WTC11 (cell line): Measurements from ENCODE around the gene FAM20C. TPM values are rescaled to one million over a fixed set of nuclear protein-coding genes. Genes with fewer than 3 reads are reported as not detected.

ENCODE experiments used
- ATAC-seq: fragments of 200-7000 bp; cut with Tn5 transposase; 2 replicates; pipeline ENCODE4 v1.10.0; 2021; ENCODE audit warnings: mild to moderate bottlenecking, moderate library complexity
- CTCF ChIA-PET: fragments of 300-600 bp; sonication (Branson Sonifier 250); formaldehyde crosslinking; loops from one replicate; lab custom pipeline; 2021; ENCODE audit warnings: antibody characterized with exemption; lab: Charles Lee
- POLR2A ChIA-PET: fragments of 350-600 bp; sonication (Branson Sonifier 250); formaldehyde crosslinking; loops from one replicate; lab custom pipeline; 2021; ENCODE audit warnings: antibody characterized with exemption; lab: Charles Lee
- DNase-seq: peaks from one replicate; pipeline ENCODE4 v3.0.0; 2021; ENCODE audit warnings: low spot score
- H3K27ac Mint-ChIP-seq: 2 replicates; pipeline ENCODE4 v1.8.0; 2021; ENCODE audit warnings: mixed read lengths
- H3K27me3 Mint-ChIP-seq: 2 replicates; pipeline ENCODE4 v1.8.0; 2021; ENCODE audit warnings: low read depth, mild to moderate bottlenecking, moderate library complexity, mixed read lengths
- H3K36me3 Mint-ChIP-seq: 2 replicates; pipeline ENCODE4 v1.8.0; 2021; ENCODE audit warnings: mixed read lengths
- H3K4me1 Mint-ChIP-seq: 2 replicates; pipeline ENCODE4 v1.8.0; 2022; ENCODE audit warnings: mixed read lengths
- H3K4me3 Mint-ChIP-seq: 2 replicates; pipeline ENCODE4 v1.8.0; 2021; ENCODE audit warnings: mild to moderate bottlenecking, moderate library complexity, mixed read lengths
- H3K9me3 Mint-ChIP-seq: 2 replicates; pipeline ENCODE4 v1.8.0; 2021; ENCODE audit warnings: mixed read lengths
- AFF4 ChIP-seq: sonication (generic); formaldehyde crosslinking; IDR thresholded peaks from 2 replicates; pipeline ENCODE4 v1.8.1; 2023; ENCODE audit warnings: mild to moderate bottlenecking, missing genetic modification reagents, borderline replicate concordance
- CREB1 ChIP-seq: sonication (generic); formaldehyde crosslinking; IDR thresholded peaks from 2 replicates; pipeline ENCODE4 v1.8.0; 2023; ENCODE audit warnings: mild to moderate bottlenecking, missing genetic modification reagents
- ELF4 ChIP-seq: sonication (generic); formaldehyde crosslinking; IDR thresholded peaks from 2 replicates; pipeline ENCODE4 v1.8.1; 2022; ENCODE audit warnings: low read depth, mild to moderate bottlenecking, moderate library complexity, missing genetic modification reagents
- ESRRA ChIP-seq: sonication (generic); formaldehyde crosslinking; IDR thresholded peaks from 2 replicates; pipeline ENCODE4 v1.8.1; 2022; ENCODE audit warnings: mild to moderate bottlenecking, missing genetic modification reagents, borderline replicate concordance
- ETV6 ChIP-seq: sonication (generic); formaldehyde crosslinking; IDR thresholded peaks from 2 replicates; pipeline ENCODE4 v1.8.1; 2022; ENCODE audit warnings: mild to moderate bottlenecking, missing genetic modification reagents
- FOXK1 ChIP-seq: sonication (generic); formaldehyde crosslinking; IDR thresholded peaks from 2 replicates; pipeline ENCODE4 v1.8.0; 2022; ENCODE audit warnings: mild to moderate bottlenecking, moderate library complexity, missing genetic modification reagents
- GTF2I ChIP-seq: fragments of 250-450 bp; sonication (Bioruptor Pico); conservative IDR thresholded peaks from 2 replicates; pipeline ENCODE4 v1.4.0; 2021; ENCODE audit warnings: mild to moderate bottlenecking
- HMGXB4 ChIP-seq: sonication (generic); formaldehyde crosslinking; IDR thresholded peaks from 2 replicates; pipeline ENCODE4 v1.8.1; 2023; ENCODE audit warnings: mild to moderate bottlenecking, moderate library complexity, missing genetic modification reagents
- NR2C2 ChIP-seq: sonication (generic); formaldehyde crosslinking; IDR thresholded peaks from 2 replicates; pipeline ENCODE4 v1.8.0; 2022; ENCODE audit warnings: mild to moderate bottlenecking, missing genetic modification reagents
- USF1 ChIP-seq: sonication (generic); formaldehyde crosslinking; IDR thresholded peaks from 2 replicates; pipeline ENCODE4 v1.8.0; 2022; ENCODE audit warnings: mild to moderate bottlenecking, missing genetic modification reagents
- ZBTB21 ChIP-seq: sonication (generic); formaldehyde crosslinking; IDR thresholded peaks from 2 replicates; pipeline ENCODE4 v1.8.1; 2023; ENCODE audit warnings: mild to moderate bottlenecking, missing genetic modification reagents, borderline replicate concordance
- ZNF281 ChIP-seq: sonication (generic); formaldehyde crosslinking; IDR thresholded peaks from 2 replicates; pipeline ENCODE4 v1.8.0; 2023; ENCODE audit warnings: mild to moderate bottlenecking, missing genetic modification reagents
- ZNF396 ChIP-seq: fragments of 250-450 bp; sonication (Bioruptor Pico); IDR thresholded peaks from 2 replicates; pipeline ENCODE4 v1.8.0; 2021; ENCODE audit warnings: mild to moderate bottlenecking, moderate library complexity, borderline replicate concordance
- ZNF416 ChIP-seq: fragments of 250-450 bp; sonication (Bioruptor Pico); IDR thresholded peaks from 2 replicates; pipeline ENCODE4 v1.9.0; 2021; ENCODE audit warnings: mild to moderate bottlenecking, inconsistent platforms
- ZNF512 ChIP-seq: sonication (generic); formaldehyde crosslinking; IDR thresholded peaks from 2 replicates; pipeline ENCODE4 v1.8.1; 2022; ENCODE audit warnings: missing genetic modification reagents, borderline replicate concordance
- ZNF671 ChIP-seq: fragments of 250-450 bp; sonication (Bioruptor Pico); IDR thresholded peaks from 2 replicates; pipeline ENCODE4 v1.8.0; 2021; ENCODE audit warnings: mild to moderate bottlenecking
- ZSCAN18 ChIP-seq: fragments of 250-450 bp; sonication (Bioruptor Pico); IDR thresholded peaks from 2 replicates; pipeline ENCODE4 v2.1.2; 2022; ENCODE audit warnings: mild to moderate bottlenecking, moderate library complexity
- total RNA-seq: library from RNA; stranded (reverse); gene quantifications from 3 replicates; pipeline ENCODE4 v1.2.3, GENCODE V29; 2021
- TF ChIP-seq, protein P1 (sequence below): sonication (generic); formaldehyde crosslinking; IDR thresholded peaks from 2 replicates; pipeline ENCODE4 v1.8.0; 2022; ENCODE audit warnings: missing genetic modification reagents
- TF ChIP-seq, protein P2 (sequence below): sonication (generic); formaldehyde crosslinking; IDR thresholded peaks from 2 replicates; pipeline ENCODE4 v1.8.1; 2022; ENCODE audit warnings: mild to moderate bottlenecking, moderate library complexity, missing genetic modification reagents

FAM20C gene
- total RNA-seq, 1 experiment from 2014 or later, result 64.9 TPM

- no peaks in the 10 kb centered on the region for H3K9me3 Mint-ChIP-seq
- no peaks in the 10 kb centered on the region for H3K27me3 Mint-ChIP-seq
- peaks cover 28% of the 10 kb centered on the region for H3K36me3 Mint-ChIP-seq
- ChIA-PET CTCF (no interaction called here), POLR2A (no interaction called here)
- no peak for DNase-seq
- ATAC-seq, result no peak
- H3K4me3 Mint-ChIP-seq, result no peak overlapping the region
- H3K27ac Mint-ChIP-seq, result no peak overlapping the region
- H3K4me1 Mint-ChIP-seq, result peaks cover 18% of the 10 kb centered on the region
- TF ChIP-seq GTF2I (CRISPR knock-in tag), result no peak
- no peak for TF ChIP-seq NR2C2
- TF ChIP-seq ZNF512 (CRISPR knock-in tag), result no peak
- TF ChIP-seq ZNF416 (CRISPR knock-in tag), result no peak
- no peak for TF ChIP-seq USF1 (CRISPR knock-in tag)
- no peak for TF ChIP-seq ESRRA (CRISPR knock-in tag)
- TF ChIP-seq ZSCAN18 (CRISPR knock-in tag), result no peak
- TF ChIP-seq ELF4 (CRISPR knock-in tag), result no peak
- TF ChIP-seq ZBTB21 (CRISPR knock-in tag), result no peak
- TF ChIP-seq FOXK1 (CRISPR knock-in tag), result no peak
- TF ChIP-seq ZNF281, result no peak
- no peak for TF ChIP-seq HMGXB4 (CRISPR knock-in tag)
- no peak for TF ChIP-seq AFF4 (CRISPR knock-in tag)
- TF ChIP-seq ZNF396 (CRISPR knock-in tag), result no peak
- TF ChIP-seq, protein P1, sequence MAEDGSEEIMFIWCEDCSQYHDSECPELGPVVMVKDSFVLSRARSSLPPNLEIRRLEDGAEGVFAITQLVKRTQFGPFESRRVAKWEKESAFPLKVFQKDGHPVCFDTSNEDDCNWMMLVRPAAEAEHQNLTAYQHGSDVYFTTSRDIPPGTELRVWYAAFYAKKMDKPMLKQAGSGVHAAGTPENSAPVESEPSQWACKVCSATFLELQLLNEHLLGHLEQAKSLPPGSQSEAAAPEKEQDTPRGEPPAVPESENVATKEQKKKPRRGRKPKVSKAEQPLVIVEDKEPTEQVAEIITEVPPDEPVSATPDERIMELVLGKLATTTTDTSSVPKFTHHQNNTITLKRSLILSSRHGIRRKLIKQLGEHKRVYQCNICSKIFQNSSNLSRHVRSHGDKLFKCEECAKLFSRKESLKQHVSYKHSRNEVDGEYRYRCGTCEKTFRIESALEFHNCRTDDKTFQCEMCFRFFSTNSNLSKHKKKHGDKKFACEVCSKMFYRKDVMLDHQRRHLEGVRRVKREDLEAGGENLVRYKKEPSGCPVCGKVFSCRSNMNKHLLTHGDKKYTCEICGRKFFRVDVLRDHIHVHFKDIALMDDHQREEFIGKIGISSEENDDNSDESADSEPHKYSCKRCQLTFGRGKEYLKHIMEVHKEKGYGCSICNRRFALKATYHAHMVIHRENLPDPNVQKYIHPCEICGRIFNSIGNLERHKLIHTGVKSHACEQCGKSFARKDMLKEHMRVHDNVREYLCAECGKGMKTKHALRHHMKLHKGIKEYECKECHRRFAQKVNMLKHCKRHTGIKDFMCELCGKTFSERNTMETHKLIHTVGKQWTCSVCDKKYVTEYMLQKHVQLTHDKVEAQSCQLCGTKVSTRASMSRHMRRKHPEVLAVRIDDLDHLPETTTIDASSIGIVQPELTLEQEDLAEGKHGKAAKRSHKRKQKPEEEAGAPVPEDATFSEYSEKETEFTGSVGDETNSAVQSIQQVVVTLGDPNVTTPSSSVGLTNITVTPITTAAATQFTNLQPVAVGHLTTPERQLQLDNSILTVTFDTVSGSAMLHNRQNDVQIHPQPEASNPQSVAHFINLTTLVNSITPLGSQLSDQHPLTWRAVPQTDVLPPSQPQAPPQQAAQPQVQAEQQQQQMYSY (CRISPR knock-in tag), result no peak
- TF ChIP-seq, protein P2, sequence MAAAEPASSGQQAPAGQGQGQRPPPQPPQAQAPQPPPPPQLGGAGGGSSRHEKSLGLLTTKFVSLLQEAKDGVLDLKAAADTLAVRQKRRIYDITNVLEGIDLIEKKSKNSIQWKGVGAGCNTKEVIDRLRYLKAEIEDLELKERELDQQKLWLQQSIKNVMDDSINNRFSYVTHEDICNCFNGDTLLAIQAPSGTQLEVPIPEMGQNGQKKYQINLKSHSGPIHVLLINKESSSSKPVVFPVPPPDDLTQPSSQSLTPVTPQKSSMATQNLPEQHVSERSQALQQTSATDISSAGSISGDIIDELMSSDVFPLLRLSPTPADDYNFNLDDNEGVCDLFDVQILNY (CRISPR knock-in tag), result no peak
- no peak for TF ChIP-seq ZNF671 (CRISPR knock-in tag)
- TF ChIP-seq CREB1 (CRISPR knock-in tag), result no peak
- no peak for TF ChIP-seq ETV6 (CRISPR knock-in tag)
These were observed 48.4 kb upstream of the FAM20C start for GRCh38 chr7:143811-144453.
